GM12873 (cell line): Measurements from ENCODE around the gene FRRS1.

Source experiments
- CTCF ChIP-seq: IDR thresholded peaks from 2 replicates; pipeline ENCODE4 v1.5.1; 2012; ENCODE audit warnings: low read depth, mild to moderate bottlenecking, moderate library complexity, low read length, control low read depth; ENCODE audit not compliant: insufficient read depth; ENCODE audit errors: missing control alignments

FRRS1 gene

GRCh38 chr1:99710994-99711393, 55.4 kb downstream of the FRRS1 start:
- TF ChIP-seq CTCF, result no peak

- TF ChIP-seq CTCF, result peak; percentile 85
Measured at GRCh38 chr1:99707535-99708142, 58.8 kb downstream of the FRRS1 start.

- no peak for TF ChIP-seq CTCF
Measured at GRCh38 chr1:99705385-99705784, 61.0 kb downstream of the FRRS1 start.

- TF ChIP-seq CTCF, result no peak
Measured at GRCh38 chr1:99704356-99704816, 62.0 kb downstream of the FRRS1 start.

GRCh38 chr1:99702221-99702620, 64.2 kb downstream of the FRRS1 start:
- no peak for TF ChIP-seq CTCF

GRCh38 chr1:99700020-99700419, 66.4 kb downstream of the FRRS1 start:
- TF ChIP-seq CTCF, result no peak

GRCh38 chr1:99697580-99697979, 68.9 kb downstream of the FRRS1 start:
- TF ChIP-seq CTCF, result no peak
